HepG2 (cell line): ENCODE results near the gene ENTREP3. TPM values are rescaled to one million over a fixed set of nuclear protein-coding genes. Genes with fewer than 3 reads are reported as not detected.

Experiments used
- CCAR2 ChIP-seq: fragments of 200-400 bp; formaldehyde crosslinking; optimal IDR thresholded peaks from 2 replicates; pipeline ENCODE3; 2018; ENCODE audit warnings: low read depth, mild to moderate bottlenecking, low read length, moderate library complexity
- CEBPG ChIP-seq: IDR thresholded peaks from 2 replicates; pipeline ENCODE4 v1.6.1; 2016
- GTF3A ChIP-seq: sonication (generic); formaldehyde crosslinking; conservative IDR thresholded peaks from 2 replicates; pipeline ENCODE4 v1.4.0; 2020; ENCODE audit warnings: mild to moderate bottlenecking, missing genetic modification reagents
- LCORL ChIP-seq, 2 experiments: fragments of 450-650 bp in 1 of 2; sonication (generic) in 1 of 2; formaldehyde crosslinking in 1 of 2; IDR thresholded peaks; 2 replicates each; pipeline versions ENCODE4 v1.5.0 to v1.6.1; 2017 to 2020; ENCODE audit warnings: antibody characterized with exemption in 1 of 2, missing genetic modification reagents in 1 of 2
- NFIC ChIP-seq: IDR thresholded peaks from 2 replicates; pipeline ENCODE4 v1.6.1; 2012; ENCODE audit warnings: mild to moderate bottlenecking, low read length, inconsistent platforms
- SAP130 ChIP-seq: IDR thresholded peaks from 2 replicates; pipeline ENCODE4 v1.6.1; 2016; ENCODE audit warnings: low read depth
- TARDBP ChIP-seq: sonication (generic); formaldehyde crosslinking; IDR thresholded peaks from 2 replicates; pipeline ENCODE4 v1.8.0; 2022; ENCODE audit warnings: mild to moderate bottlenecking, missing genetic modification reagents
- YEATS2 ChIP-seq: sonication (generic); formaldehyde crosslinking; IDR thresholded peaks from 2 replicates; pipeline ENCODE4 v1.4.0; 2020; ENCODE audit warnings: missing genetic modification reagents, borderline replicate concordance
- ZBTB1 ChIP-seq: sonication (generic); formaldehyde crosslinking; IDR thresholded peaks from 2 replicates; pipeline ENCODE4 v1.4.0; 2020; ENCODE audit warnings: missing genetic modification reagents, borderline replicate concordance
- ZBTB20 ChIP-seq: sonication (generic); formaldehyde crosslinking; IDR thresholded peaks from 2 replicates; pipeline ENCODE4 v1.8.1; 2023; ENCODE audit warnings: missing genetic modification reagents, low read depth, mild to moderate bottlenecking, borderline replicate concordance
- ZFX ChIP-seq: sonication (generic); formaldehyde crosslinking; IDR thresholded peaks from 2 replicates; pipeline ENCODE4 v1.4.0; 2020; ENCODE audit warnings: mild to moderate bottlenecking, low read depth, missing genetic modification reagents, moderate library complexity
- ZNF225 ChIP-seq: sonication (generic); formaldehyde crosslinking; IDR thresholded peaks from 2 replicates; pipeline ENCODE4 v1.4.0; 2020; ENCODE audit warnings: mild to moderate bottlenecking, missing genetic modification reagents
- ZNF260 ChIP-seq: sonication (generic); formaldehyde crosslinking; IDR thresholded peaks from 2 replicates; pipeline ENCODE4 v1.4.0; 2020; ENCODE audit warnings: missing genetic modification reagents, low read depth, mild to moderate bottlenecking, borderline replicate concordance
- ZNF326 ChIP-seq: sonication (generic); formaldehyde crosslinking; IDR thresholded peaks from 2 replicates; pipeline ENCODE4 v1.4.0; 2020; ENCODE audit warnings: missing genetic modification reagents, borderline replicate concordance
- ZNF563 ChIP-seq: sonication (generic); formaldehyde crosslinking; IDR thresholded peaks from 2 replicates; pipeline ENCODE4 v1.8.0; 2022; ENCODE audit warnings: mild to moderate bottlenecking, moderate library complexity, missing genetic modification reagents
- polyA plus RNA-seq, 8 experiments: library from polyadenylated mRNA; depleted of rRNA in 3 of 8; stranded (reverse) in 7 of 8; unstranded in 1 of 8; fragments of >200 nt; fragmentation: Illumina TruSeq in 4 of 8; extraction: Trizol in 4 of 8; gene quantifications; 2 replicates each; pipeline versions ENCODE4 v1.2.1 to v1.2.3, GENCODE V29; 2011 to 2016; ENCODE audit warnings: low read depth in 4 of 8, missing spikeins in 1 of 8, mixed read lengths in 1 of 8; ENCODE audit not compliant: insufficient read depth in 1 of 8
- total RNA-seq, 5 experiments: library from RNA; depleted of rRNA; stranded (reverse); fragments of >200 nt; fragmentation: Illumina TruSeq; extraction: Trizol; gene quantifications; 2 replicates each; pipeline ENCODE4 v1.2.3, GENCODE V29; 2016; ENCODE audit warnings: low read depth in 1 of 5
- TF ChIP-seq, protein P1 (sequence below): sonication (generic); formaldehyde crosslinking; IDR thresholded peaks from 2 replicates; pipeline ENCODE4 v1.5.1; 2020; ENCODE audit warnings: missing genetic modification reagents, mild to moderate bottlenecking, borderline replicate concordance
- TF ChIP-seq, protein P2 (sequence below): sonication (generic); formaldehyde crosslinking; IDR thresholded peaks from 2 replicates; pipeline ENCODE4 v1.4.0; 2020; ENCODE audit warnings: mild to moderate bottlenecking, missing genetic modification reagents, borderline replicate concordance
- TF ChIP-seq, protein P3 (sequence below): sonication (generic); formaldehyde crosslinking; IDR thresholded peaks from 2 replicates; pipeline ENCODE4 v1.4.0; 2020; ENCODE audit warnings: missing genetic modification reagents

The ENTREP3 gene
- total and polyA plus RNA-seq, 2 of the 13 experiments (the other 11 are each of a cell fraction or from before 2014, with no cell fraction given): 4.1 to 9.9 TPM

DNA sequence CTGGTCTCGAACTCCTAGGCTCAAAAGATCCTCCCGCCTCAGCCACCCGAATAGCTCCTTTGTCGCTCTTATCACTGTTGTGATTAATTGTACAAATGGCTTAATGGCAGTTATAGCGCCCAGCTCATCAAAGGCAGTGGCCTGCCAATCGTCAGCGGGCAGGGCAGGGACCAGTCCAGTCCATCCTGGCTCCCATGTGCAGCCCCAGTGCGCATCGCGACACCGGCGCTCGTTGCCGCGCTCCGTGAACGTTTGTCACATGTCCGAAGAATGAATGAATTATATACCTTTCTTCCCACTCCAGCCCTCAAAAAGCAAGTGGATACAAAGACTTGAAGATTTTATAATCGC lies 28.4 kb downstream of the ENTREP3 start (continued):
- TF ChIP-seq, protein P1, sequence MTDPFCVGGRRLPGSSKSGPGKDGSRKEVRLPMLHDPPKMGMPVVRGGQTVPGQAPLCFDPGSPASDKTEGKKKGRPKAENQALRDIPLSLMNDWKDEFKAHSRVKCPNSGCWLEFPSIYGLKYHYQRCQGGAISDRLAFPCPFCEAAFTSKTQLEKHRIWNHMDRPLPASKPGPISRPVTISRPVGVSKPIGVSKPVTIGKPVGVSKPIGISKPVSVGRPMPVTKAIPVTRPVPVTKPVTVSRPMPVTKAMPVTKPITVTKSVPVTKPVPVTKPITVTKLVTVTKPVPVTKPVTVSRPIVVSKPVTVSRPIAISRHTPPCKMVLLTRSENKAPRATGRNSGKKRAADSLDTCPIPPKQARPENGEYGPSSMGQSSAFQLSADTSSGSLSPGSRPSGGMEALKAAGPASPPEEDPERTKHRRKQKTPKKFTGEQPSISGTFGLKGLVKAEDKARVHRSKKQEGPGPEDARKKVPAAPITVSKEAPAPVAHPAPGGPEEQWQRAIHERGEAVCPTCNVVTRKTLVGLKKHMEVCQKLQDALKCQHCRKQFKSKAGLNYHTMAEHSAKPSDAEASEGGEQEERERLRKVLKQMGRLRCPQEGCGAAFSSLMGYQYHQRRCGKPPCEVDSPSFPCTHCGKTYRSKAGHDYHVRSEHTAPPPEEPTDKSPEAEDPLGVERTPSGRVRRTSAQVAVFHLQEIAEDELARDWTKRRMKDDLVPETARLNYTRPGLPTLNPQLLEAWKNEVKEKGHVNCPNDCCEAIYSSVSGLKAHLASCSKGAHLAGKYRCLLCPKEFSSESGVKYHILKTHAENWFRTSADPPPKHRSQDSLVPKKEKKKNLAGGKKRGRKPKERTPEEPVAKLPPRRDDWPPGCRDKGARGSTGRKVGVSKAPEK: no peak
- TF ChIP-seq NFIC (no peak), GTF3A (CRISPR knock-in tag) (0 out of 2 replicates have a peak, but pooled peaks have one; percentile 39), ZNF326 (CRISPR knock-in tag) (no peak), ZBTB20 (no peak), ZNF260 (CRISPR knock-in tag) (no peak), ZBTB1 (CRISPR knock-in tag) (no peak), CCAR2 (no peak), ZNF563 (CRISPR knock-in tag) (peak; percentile 17; the same call in 1 of the 2 replicates), TARDBP (CRISPR knock-in tag) (peak; percentile 63; the same call in 1 of the 2 replicates), YEATS2 (CRISPR knock-in tag) (no peak; the same call in 1 of the 2 replicates), SAP130 (CRISPR knock-in tag) (peak; percentile 65; the same call in 1 of the 2 replicates), ZFX (0 out of 2 replicates have a peak, but pooled peaks have one; percentile 21), CEBPG (CRISPR knock-in tag) (no peak), ZNF225 (CRISPR knock-in tag) (no peak), LCORL (IDR thresholded peaks at IDR 0.05) (no peak), LCORL (CRISPR knock-in tag; IDR thresholded peaks at IDR 0.05) (no peak)
- TF ChIP-seq, protein P2, sequence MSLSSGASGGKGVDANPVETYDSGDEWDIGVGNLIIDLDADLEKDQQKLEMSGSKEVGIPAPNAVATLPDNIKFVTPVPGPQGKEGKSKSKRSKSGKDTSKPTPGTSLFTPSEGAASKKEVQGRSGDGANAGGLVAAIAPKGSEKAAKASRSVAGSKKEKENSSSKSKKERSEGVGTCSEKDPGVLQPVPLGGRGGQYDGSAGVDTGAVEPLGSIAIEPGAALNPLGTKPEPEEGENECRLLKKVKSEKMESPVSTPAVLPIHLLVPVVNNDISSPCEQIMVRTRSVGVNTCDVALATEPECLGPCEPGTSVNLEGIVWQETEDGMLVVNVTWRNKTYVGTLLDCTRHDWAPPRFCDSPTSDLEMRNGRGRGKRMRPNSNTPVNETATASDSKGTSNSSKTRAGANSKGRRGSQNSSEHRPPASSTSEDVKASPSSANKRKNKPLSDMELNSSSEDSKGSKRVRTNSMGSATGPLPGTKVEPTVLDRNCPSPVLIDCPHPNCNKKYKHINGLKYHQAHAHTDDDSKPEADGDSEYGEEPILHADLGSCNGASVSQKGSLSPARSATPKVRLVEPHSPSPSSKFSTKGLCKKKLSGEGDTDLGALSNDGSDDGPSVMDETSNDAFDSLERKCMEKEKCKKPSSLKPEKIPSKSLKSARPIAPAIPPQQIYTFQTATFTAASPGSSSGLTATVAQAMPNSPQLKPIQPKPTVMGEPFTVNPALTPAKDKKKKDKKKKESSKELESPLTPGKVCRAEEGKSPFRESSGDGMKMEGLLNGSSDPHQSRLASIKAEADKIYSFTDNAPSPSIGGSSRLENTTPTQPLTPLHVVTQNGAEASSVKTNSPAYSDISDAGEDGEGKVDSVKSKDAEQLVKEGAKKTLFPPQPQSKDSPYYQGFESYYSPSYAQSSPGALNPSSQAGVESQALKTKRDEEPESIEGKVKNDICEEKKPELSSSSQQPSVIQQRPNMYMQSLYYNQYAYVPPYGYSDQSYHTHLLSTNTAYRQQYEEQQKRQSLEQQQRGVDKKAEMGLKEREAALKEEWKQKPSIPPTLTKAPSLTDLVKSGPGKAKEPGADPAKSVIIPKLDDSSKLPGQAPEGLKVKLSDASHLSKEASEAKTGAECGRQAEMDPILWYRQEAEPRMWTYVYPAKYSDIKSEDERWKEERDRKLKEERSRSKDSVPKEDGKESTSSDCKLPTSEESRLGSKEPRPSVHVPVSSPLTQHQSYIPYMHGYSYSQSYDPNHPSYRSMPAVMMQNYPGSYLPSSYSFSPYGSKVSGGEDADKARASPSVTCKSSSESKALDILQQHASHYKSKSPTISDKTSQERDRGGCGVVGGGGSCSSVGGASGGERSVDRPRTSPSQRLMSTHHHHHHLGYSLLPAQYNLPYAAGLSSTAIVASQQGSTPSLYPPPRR (CRISPR knock-in tag): no peak
- TF ChIP-seq, protein P3, sequence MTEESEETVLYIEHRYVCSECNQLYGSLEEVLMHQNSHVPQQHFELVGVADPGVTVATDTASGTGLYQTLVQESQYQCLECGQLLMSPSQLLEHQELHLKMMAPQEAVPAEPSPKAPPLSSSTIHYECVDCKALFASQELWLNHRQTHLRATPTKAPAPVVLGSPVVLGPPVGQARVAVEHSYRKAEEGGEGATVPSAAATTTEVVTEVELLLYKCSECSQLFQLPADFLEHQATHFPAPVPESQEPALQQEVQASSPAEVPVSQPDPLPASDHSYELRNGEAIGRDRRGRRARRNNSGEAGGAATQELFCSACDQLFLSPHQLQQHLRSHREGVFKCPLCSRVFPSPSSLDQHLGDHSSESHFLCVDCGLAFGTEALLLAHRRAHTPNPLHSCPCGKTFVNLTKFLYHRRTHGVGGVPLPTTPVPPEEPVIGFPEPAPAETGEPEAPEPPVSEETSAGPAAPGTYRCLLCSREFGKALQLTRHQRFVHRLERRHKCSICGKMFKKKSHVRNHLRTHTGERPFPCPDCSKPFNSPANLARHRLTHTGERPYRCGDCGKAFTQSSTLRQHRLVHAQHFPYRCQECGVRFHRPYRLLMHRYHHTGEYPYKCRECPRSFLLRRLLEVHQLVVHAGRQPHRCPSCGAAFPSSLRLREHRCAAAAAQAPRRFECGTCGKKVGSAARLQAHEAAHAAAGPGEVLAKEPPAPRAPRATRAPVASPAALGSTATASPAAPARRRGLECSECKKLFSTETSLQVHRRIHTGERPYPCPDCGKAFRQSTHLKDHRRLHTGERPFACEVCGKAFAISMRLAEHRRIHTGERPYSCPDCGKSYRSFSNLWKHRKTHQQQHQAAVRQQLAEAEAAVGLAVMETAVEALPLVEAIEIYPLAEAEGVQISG (CRISPR knock-in tag): peak; percentile 6; the same call in 1 of the 2 replicates
